GM23338 (cell line): ENCODE measurements around the gene VSTM2B.

ENCODE experiments used
- CREB1 ChIP-seq: fragments of 250-450 bp; sonication (Bioruptor Pico); IDR thresholded peaks from 2 replicates; pipeline ENCODE4 v1.5.0; 2020; ENCODE audit warnings: low read depth, mild to moderate bottlenecking, moderate library complexity
- EZH2 ChIP-seq: fragments of 200-600 bp; sonication (generic); IDR thresholded peaks from one replicate; pipeline ENCODE4 v1.8.0; 2017; ENCODE audit warnings: antibody characterized with exemption, mild to moderate bottlenecking, low read depth; ENCODE audit not compliant: unreplicated experiment
- EZH2phosphoT487 ChIP-seq: fragments of 200-600 bp; sonication (generic); IDR thresholded peaks from one replicate; pipeline ENCODE4 v1.8.1; 2018; ENCODE audit warnings: antibody characterized with exemption; ENCODE audit not compliant: unreplicated experiment
- JUNB ChIP-seq: IDR thresholded peaks from one replicate; pipeline ENCODE4 v1.6.1; 2016; ENCODE audit warnings: antibody characterized with exemption; ENCODE audit not compliant: unreplicated experiment
- POLR2AphosphoS5 ChIP-seq: IDR thresholded peaks from 2 replicates; pipeline ENCODE4 v1.6.1; 2016; ENCODE audit warnings: antibody characterized with exemption, low read depth
- ZNF114 ChIP-seq: fragments of 250-450 bp; sonication (Bioruptor Pico); IDR thresholded peaks from 2 replicates; pipeline ENCODE4 v1.5.0; 2020; ENCODE audit warnings: mild to moderate bottlenecking, moderate library complexity
- TF ChIP-seq, protein P1 (sequence below), 2 experiments: fragments of 200-600 bp in 1 of 2; sonication (generic) in 1 of 2; conservative IDR thresholded peaks; 2 replicates each; pipeline versions ENCODE4 v1.5.1 to v1.6.1; 2016 to 2017; ENCODE audit warnings: antibody characterized with exemption in 2 of 2, low read depth in 2 of 2, mild to moderate bottlenecking in 2 of 2, moderate library complexity in 1 of 2
- TF ChIP-seq, protein P2 (sequence below): IDR thresholded peaks from one replicate; pipeline ENCODE4 v1.6.1; 2018; ENCODE audit warnings: antibody characterized with exemption; ENCODE audit not compliant: unreplicated experiment

DNA sequence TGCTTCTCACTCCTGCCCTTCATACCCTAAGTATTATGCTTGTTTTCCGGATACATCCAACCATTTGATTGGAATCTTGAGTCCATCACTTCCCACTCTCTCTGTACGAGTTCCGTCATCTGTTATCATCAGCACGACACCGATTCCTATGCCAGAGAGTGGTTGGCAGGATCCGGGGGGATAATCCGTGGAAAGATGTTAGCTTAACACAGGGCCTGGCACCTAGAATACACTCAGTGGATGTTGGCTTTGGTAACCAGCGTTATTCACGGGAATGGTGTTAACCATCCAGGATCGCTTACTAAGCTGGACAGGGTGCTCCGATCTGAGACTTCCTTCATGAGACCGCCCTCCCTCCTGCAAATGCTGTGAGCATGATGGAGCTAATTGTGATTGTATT lies 12.4 kb downstream of the VSTM2B start:
- no peak for TF ChIP-seq JUNB
- TF ChIP-seq EZH2 = no peak
- TF ChIP-seq POLR2AphosphoS5 = no peak
- TF ChIP-seq, protein P1, sequence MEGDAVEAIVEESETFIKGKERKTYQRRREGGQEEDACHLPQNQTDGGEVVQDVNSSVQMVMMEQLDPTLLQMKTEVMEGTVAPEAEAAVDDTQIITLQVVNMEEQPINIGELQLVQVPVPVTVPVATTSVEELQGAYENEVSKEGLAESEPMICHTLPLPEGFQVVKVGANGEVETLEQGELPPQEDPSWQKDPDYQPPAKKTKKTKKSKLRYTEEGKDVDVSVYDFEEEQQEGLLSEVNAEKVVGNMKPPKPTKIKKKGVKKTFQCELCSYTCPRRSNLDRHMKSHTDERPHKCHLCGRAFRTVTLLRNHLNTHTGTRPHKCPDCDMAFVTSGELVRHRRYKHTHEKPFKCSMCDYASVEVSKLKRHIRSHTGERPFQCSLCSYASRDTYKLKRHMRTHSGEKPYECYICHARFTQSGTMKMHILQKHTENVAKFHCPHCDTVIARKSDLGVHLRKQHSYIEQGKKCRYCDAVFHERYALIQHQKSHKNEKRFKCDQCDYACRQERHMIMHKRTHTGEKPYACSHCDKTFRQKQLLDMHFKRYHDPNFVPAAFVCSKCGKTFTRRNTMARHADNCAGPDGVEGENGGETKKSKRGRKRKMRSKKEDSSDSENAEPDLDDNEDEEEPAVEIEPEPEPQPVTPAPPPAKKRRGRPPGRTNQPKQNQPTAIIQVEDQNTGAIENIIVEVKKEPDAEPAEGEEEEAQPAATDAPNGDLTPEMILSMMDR (conservative IDR thresholded peaks at IDR 0.05; ENCODE audit: low read depth in 2 of 2) = no peak
- no peak for TF ChIP-seq EZH2phosphoT487
- no peak for TF ChIP-seq CREB1 (CRISPR knock-in tag)
- no peak for TF ChIP-seq ZNF114
- TF ChIP-seq, protein P2, sequence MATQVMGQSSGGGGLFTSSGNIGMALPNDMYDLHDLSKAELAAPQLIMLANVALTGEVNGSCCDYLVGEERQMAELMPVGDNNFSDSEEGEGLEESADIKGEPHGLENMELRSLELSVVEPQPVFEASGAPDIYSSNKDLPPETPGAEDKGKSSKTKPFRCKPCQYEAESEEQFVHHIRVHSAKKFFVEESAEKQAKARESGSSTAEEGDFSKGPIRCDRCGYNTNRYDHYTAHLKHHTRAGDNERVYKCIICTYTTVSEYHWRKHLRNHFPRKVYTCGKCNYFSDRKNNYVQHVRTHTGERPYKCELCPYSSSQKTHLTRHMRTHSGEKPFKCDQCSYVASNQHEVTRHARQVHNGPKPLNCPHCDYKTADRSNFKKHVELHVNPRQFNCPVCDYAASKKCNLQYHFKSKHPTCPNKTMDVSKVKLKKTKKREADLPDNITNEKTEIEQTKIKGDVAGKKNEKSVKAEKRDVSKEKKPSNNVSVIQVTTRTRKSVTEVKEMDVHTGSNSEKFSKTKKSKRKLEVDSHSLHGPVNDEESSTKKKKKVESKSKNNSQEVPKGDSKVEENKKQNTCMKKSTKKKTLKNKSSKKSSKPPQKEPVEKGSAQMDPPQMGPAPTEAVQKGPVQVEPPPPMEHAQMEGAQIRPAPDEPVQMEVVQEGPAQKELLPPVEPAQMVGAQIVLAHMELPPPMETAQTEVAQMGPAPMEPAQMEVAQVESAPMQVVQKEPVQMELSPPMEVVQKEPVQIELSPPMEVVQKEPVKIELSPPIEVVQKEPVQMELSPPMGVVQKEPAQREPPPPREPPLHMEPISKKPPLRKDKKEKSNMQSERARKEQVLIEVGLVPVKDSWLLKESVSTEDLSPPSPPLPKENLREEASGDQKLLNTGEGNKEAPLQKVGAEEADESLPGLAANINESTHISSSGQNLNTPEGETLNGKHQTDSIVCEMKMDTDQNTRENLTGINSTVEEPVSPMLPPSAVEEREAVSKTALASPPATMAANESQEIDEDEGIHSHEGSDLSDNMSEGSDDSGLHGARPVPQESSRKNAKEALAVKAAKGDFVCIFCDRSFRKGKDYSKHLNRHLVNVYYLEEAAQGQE = no peak
